Nephron (organoid): ENCODE measurements around the gene TAP1.

Experiments
- H3K27ac Mint-ChIP-seq, 3 experiments: 2 replicates each; pipeline ENCODE4 v1.8.0; 2020; ENCODE audit warnings: mixed read lengths in 3 of 3, mild to moderate bottlenecking in 2 of 3, moderate library complexity in 1 of 3
- H3K27me3 Mint-ChIP-seq: 2 replicates; pipeline ENCODE4 v1.8.0; 2021; ENCODE audit warnings: low read depth, mild to moderate bottlenecking, moderate library complexity, mixed read lengths
- H3K36me3 Mint-ChIP-seq: 2 replicates; pipeline ENCODE4 v1.8.0; 2020; ENCODE audit warnings: low read depth, mixed read lengths
- H3K4me1 Mint-ChIP-seq: 2 replicates; pipeline ENCODE4 v1.8.0; 2020; ENCODE audit warnings: mixed read lengths
- H3K4me3 Mint-ChIP-seq, 3 experiments: 2 replicates each; pipeline ENCODE4 v1.8.0; 2020; ENCODE audit warnings: mild to moderate bottlenecking in 3 of 3, mixed read lengths in 3 of 3, moderate library complexity in 2 of 3
- H3K9me3 Mint-ChIP-seq: 2 replicates; pipeline ENCODE4 v1.8.0; 2020; ENCODE audit warnings: mixed read lengths
- CTCF ChIP-seq, 3 experiments: fragments of 200-600 bp; sonication (generic); IDR thresholded peaks; one replicate each; pipeline ENCODE4 v1.5.0; 2021; ENCODE audit warnings: antibody characterized with exemption in 3 of 3; ENCODE audit not compliant: unreplicated experiment in 3 of 3

TAP1 gene

DNA sequence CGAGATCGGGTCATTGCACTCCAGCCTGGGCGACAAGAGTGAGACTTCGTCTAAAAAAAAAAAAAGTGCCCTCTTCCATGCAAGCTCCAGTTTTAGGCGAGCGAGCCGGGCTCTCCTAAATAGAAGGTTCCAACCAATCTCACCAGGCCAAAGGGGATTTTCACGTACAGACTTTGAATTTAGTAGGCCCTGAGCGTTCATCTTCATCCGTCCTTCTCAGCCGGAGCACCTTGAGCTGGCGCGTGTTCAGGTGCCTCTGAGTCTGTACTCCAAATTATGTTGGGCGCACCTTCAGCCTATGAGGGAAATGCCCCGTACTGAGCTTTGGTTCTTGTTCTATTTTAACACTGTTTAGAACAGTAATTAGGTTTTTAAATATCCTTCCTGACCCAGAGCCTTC, 14.1 kb downstream of the TAP1 start:
- no peak for TF ChIP-seq CTCF (IDR thresholded peaks at IDR 0.05; ENCODE audit: unreplicated experiment in 3 of 3)
- Mint-ChIP-seq H3K27me3 (peaks cover 55% of the 10 kb centered on the region), H3K9me3 (no peaks in the 10 kb centered on the region), H3K36me3 (no peaks in the 10 kb centered on the region), H3K4me1 (peaks cover 18% of the 10 kb centered on the region), H3K4me3 (peak overlapping the region in 2 of 3 experiments; percentile 37 to 41), H3K27ac (no peak overlapping the region)

DNA sequence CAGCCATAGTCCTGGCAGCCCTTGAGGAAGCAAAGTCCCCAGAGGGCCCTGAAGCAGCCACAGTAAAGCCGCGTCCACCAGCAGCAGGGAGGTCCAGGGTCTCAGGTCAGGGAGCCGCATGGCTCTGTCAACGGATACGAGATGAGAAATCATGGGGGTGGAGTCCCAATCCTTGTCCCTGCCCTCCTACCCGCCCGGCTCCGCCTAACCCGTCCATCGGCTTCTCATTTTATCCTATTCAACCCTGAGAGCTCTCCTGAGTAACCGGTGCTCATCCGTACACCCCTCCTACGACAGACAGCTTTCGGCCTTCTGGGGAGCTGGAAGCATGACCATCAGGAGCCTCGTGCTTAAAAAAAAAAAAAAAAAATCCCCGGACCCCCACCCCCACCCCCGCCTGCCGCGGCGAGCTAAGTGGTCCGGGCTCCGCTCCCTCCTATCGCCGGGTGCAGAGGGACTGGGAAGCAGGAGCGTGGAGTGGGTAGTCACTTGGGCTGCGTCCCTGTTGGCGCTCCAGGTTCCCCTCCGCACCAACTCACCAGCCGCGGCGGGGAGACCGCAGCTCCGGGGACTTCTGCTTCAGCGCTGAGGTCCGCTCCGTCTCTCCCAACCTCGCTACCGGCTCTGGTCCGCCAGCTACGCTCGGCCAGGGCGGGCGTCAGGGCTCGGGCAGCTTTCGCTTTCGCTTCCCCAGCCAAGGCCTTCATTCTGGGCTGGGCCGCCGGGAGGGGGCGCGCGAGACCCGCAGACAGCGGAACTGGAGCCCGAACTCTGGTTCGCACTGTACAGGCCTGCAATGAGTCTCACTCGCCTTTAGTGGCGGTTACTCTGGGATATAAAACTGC, 15.2 kb downstream of the TAP1 start, which contains the start of gene TAP2:
TSS of gene TAP2 (minus strand) at position 626 of the 845 bp plus-strand sequence. CDS start at position 120, 506 bp downstream.
- peak within 1 kb of the TSS; percentile 75 to 95 (median 94) for H3K27ac Mint-ChIP-seq
- H3K27me3 Mint-ChIP-seq, result peaks cover 45% of the 10 kb centered on the region
- H3K9me3 Mint-ChIP-seq, result no peaks in the 10 kb centered on the region
- H3K4me3 Mint-ChIP-seq, result peak within 1 kb of the TSS; percentile 94 to 95 (median 95)
- TF ChIP-seq CTCF (IDR thresholded peaks at IDR 0.05; ENCODE audit: unreplicated experiment in 3 of 3), result peak; percentile 94 to 98 (median 96)
- H3K4me1 Mint-ChIP-seq, result peaks cover 14% of the 10 kb centered on the region
- H3K36me3 Mint-ChIP-seq, result no peaks in the 10 kb centered on the region

- peaks cover 40% of the 10 kb centered on the region for H3K27me3 Mint-ChIP-seq
- peak overlapping the region; percentile 75 to 95 (median 94) for H3K27ac Mint-ChIP-seq
- TF ChIP-seq CTCF (IDR thresholded peaks at IDR 0.05; ENCODE audit: unreplicated experiment in 3 of 3), result no peak
Measured at GRCh38 chr6:32837651-32838113, 15.8 kb downstream of the TAP1 start.

GRCh38 chr6:32836873-32837272, 16.6 kb downstream of the TAP1 start:
- Mint-ChIP-seq H3K4me3 (peak overlapping the region; percentile 94 to 95 (median 95)), H3K9me3 (no peaks in the 10 kb centered on the region), H3K27ac (peak overlapping the region in 2 of 3 experiments; percentile 8 to 33), H3K36me3 (no peaks in the 10 kb centered on the region), H3K27me3 (peaks cover 34% of the 10 kb centered on the region), H3K4me1 (peaks cover 10% of the 10 kb centered on the region)
- TF ChIP-seq CTCF (IDR thresholded peaks at IDR 0.05; ENCODE audit: unreplicated experiment in 3 of 3), result no peak

More at GRCh38 chr6:32837651-32838113, 15.8 kb downstream of the TAP1 start:
- Mint-ChIP-seq H3K4me1 (peaks cover 10% of the 10 kb centered on the region), H3K4me3 (peak overlapping the region; percentile 94 to 95 (median 95)), H3K36me3 (no peaks in the 10 kb centered on the region), H3K9me3 (no peaks in the 10 kb centered on the region)

- Mint-ChIP-seq H3K27me3 (peaks cover 27% of the 10 kb centered on the region), H3K4me1 (peaks cover 10% of the 10 kb centered on the region), H3K27ac (no peak overlapping the region), H3K9me3 (no peaks in the 10 kb centered on the region), H3K36me3 (no peaks in the 10 kb centered on the region), H3K4me3 (peak overlapping the region; percentile 26 to 48 (median 29))
- TF ChIP-seq CTCF (IDR thresholded peaks at IDR 0.05; ENCODE audit: unreplicated experiment in 3 of 3), result no peak
Measured at GRCh38 chr6:32835167-32835893, 18.2 kb downstream of the TAP1 start.
